Measurements from ENCODE around the gene NRG2.

NRG2 gene

GRCh38 chr5:139831624-139832023 lies 211.5 kb downstream of the NRG2 start:
- no peak for DNase-seq

- no peak for DNase-seq
Measured at GRCh38 chr5:139829471-139829870, 213.6 kb downstream of the NRG2 start.

GRCh38 chr5:139828207-139828895 lies 214.7 kb downstream of the NRG2 start:
- DNase-seq: peak; percentile 38 to 39

- no peak for DNase-seq
Measured at GRCh38 chr5:139825690-139826089, 217.4 kb downstream of the NRG2 start.

GRCh38 chr5:139823757-139824355 lies 219.2 kb downstream of the NRG2 start:
- DNase-seq: no peak

GRCh38 chr5:139822553-139823425 lies 220.3 kb downstream of the NRG2 start:
- peak in 1 of 2 experiments; percentile 29 for DNase-seq

- no peak for DNase-seq
Measured at GRCh38 chr5:139821806-139822552, 221.1 kb downstream of the NRG2 start.

- no peak for DNase-seq
Measured at GRCh38 chr5:139820606-139821005, 222.5 kb downstream of the NRG2 start.

GRCh38 chr5:139820130-139820529 lies 223.0 kb downstream of the NRG2 start:
- DNase-seq: no peak

GRCh38 chr5:139817970-139818369 lies 225.1 kb downstream of the NRG2 start:
- no peak for DNase-seq

- DNase-seq: no peak
Measured at GRCh38 chr5:139817362-139817761, 225.7 kb downstream of the NRG2 start.

GRCh38 chr5:139816566-139816965 lies 226.5 kb downstream of the NRG2 start:
- DNase-seq: no peak

- no peak for DNase-seq
Measured at GRCh38 chr5:139814704-139815280, 228.3 kb downstream of the NRG2 start.

- no peak for DNase-seq
Measured at GRCh38 chr5:139814191-139814601, 228.9 kb downstream of the NRG2 start.

GRCh38 chr5:139812836-139813805 lies 230.0 kb downstream of the NRG2 start:
- no peak for DNase-seq

GRCh38 chr5:139812323-139812722 lies 230.8 kb downstream of the NRG2 start:
- no peak for DNase-seq

GRCh38 chr5:139811274-139811607 lies 231.9 kb downstream of the NRG2 start:
- no peak for DNase-seq

- no peak for DNase-seq
Measured at GRCh38 chr5:139810341-139811273, 232.5 kb downstream of the NRG2 start.

GRCh38 chr5:139809331-139809810 lies 233.7 kb downstream of the NRG2 start:
- DNase-seq: no peak
